OCI-LY7 (cell line): ENCODE results near the gene SULT6B1. TPM values are rescaled to one million over a fixed set of nuclear protein-coding genes. Genes with fewer than 3 reads are reported as not detected.

ENCODE experiments used
- BruUV-seq: library from RNA; stranded (reverse); fragments of 400-500 nt; replicated peaks from 2 replicates; lab custom pipeline; 2021; lab: Mats Ljungman, UMichigan
- CTCF ChIA-PET: fragments of 300-600 bp; sonication (Branson Sonifier 250); formaldehyde crosslinking; loops from one replicate; lab custom pipeline; 2022; ENCODE audit warnings: antibody characterized with exemption; ENCODE audit not compliant: unreplicated experiment; lab: Charles Lee
- POLR2A ChIA-PET: fragments of 300-600 bp; sonication (Branson Sonifier 250); formaldehyde crosslinking; loops from one replicate; lab custom pipeline; 2022; ENCODE audit warnings: antibody characterized with exemption; lab: Charles Lee
- DNase-seq: peaks from one replicate; pipeline ENCODE4 v3.0.0-alpha.2; 2015; ENCODE audit warnings: low spot score
- H2AFZ ChIP-seq: fragments of 200-600 bp; sonication (generic), shearing (Covaris generic); 2 replicates; pipeline ENCODE4 v1.6.1; 2014; ENCODE audit warnings: mild to moderate bottlenecking, antibody characterized with exemption, low read length, moderate library complexity
- H3K27ac ChIP-seq: fragments of 200-600 bp; sonication (generic); 2 replicates; pipeline ENCODE4 v1.5.1; 2014; ENCODE audit warnings: mixed run types, low read depth, mild to moderate bottlenecking, moderate library complexity, low read length, inconsistent platforms; ENCODE audit not compliant: poor library complexity, severe bottlenecking
- H3K36me3 ChIP-seq: fragments of 200-600 bp; sonication (generic); 2 replicates; pipeline ENCODE4 v1.6.1; 2014; ENCODE audit warnings: mild to moderate bottlenecking, antibody characterized with exemption, low read length, moderate library complexity, mixed read lengths; ENCODE audit not compliant: insufficient read depth
- H3K4me1 ChIP-seq: fragments of 200-600 bp; sonication (generic); 2 replicates; pipeline ENCODE4 v1.5.1; 2014; ENCODE audit warnings: mild to moderate bottlenecking, low read length; ENCODE audit not compliant: insufficient read depth, poor library complexity, severe bottlenecking
- H3K4me2 ChIP-seq: fragments of 200-600 bp; sonication (generic); 2 replicates; pipeline ENCODE4 v1.6.1; 2014; ENCODE audit warnings: mild to moderate bottlenecking, low read length
- H3K4me3 ChIP-seq: fragments of 200-600 bp; sonication (generic); 2 replicates; pipeline ENCODE4 v1.5.1; 2014; ENCODE audit warnings: mild to moderate bottlenecking, low read depth, low read length; ENCODE audit not compliant: poor library complexity, severe bottlenecking
- H3K79me2 ChIP-seq: fragments of 200-600 bp; sonication (generic); 2 replicates; pipeline ENCODE4 v1.6.1; 2016; ENCODE audit warnings: low read depth, mild to moderate bottlenecking, low read length, moderate library complexity, mixed read lengths; ENCODE audit not compliant: insufficient read depth
- H3K9me2 ChIP-seq: fragments of 200-600 bp; sonication (generic); 2 replicates; pipeline ENCODE4 v1.6.1; 2016; ENCODE audit warnings: mild to moderate bottlenecking, low read length, mixed read lengths; ENCODE audit not compliant: insufficient read depth
- H3K9me3 ChIP-seq: fragments of 200-600 bp; sonication (generic); 2 replicates; pipeline ENCODE4 v1.6.1; 2014; ENCODE audit warnings: mild to moderate bottlenecking, mixed run types, low read length, mixed read lengths
- H4K20me1 ChIP-seq: fragments of 200-600 bp; sonication (generic); 2 replicates; pipeline ENCODE4 v1.6.1; 2014; ENCODE audit warnings: mild to moderate bottlenecking, antibody characterized with exemption, low read length, moderate library complexity, mixed read lengths; ENCODE audit not compliant: insufficient read depth
- EZH2phosphoT487 ChIP-seq: fragments of 200-600 bp; sonication (generic); IDR thresholded peaks from 2 replicates; pipeline ENCODE4 v1.6.1; 2018; ENCODE audit warnings: low read depth, borderline replicate concordance, mild to moderate bottlenecking, mixed run types, antibody characterized with exemption, low read length, moderate library complexity, mixed read lengths
- intact Hi-C: fragments of 100-400 bp; cut with micrococcal nuclease; formaldehyde crosslinking; loops from one replicate; pipeline ENCODE4 v1.10.0; 2022; ENCODE audit not compliant: unreplicated experiment
- total RNA-seq, 2 experiments: library from RNA; depleted of rRNA in 1 of 2; stranded (reverse); fragments of >200 nt in 1 of 2; shearing (Covaris generic) in 1 of 2; gene quantifications; 2 replicates each; pipeline ENCODE4 v1.2.3, GENCODE V29; 2014 to 2022
- TF ChIP-seq, protein P1 (sequence below): fragments of 200-600 bp; sonication (generic); conservative IDR thresholded peaks from 2 replicates; pipeline ENCODE4 v1.5.1; 2014; ENCODE audit warnings: mild to moderate bottlenecking, antibody characterized with exemption, low read length, moderate library complexity, mixed read lengths

Gene SULT6B1
- total RNA-seq, 2 experiments from 2014 or later: not detected

DNA sequence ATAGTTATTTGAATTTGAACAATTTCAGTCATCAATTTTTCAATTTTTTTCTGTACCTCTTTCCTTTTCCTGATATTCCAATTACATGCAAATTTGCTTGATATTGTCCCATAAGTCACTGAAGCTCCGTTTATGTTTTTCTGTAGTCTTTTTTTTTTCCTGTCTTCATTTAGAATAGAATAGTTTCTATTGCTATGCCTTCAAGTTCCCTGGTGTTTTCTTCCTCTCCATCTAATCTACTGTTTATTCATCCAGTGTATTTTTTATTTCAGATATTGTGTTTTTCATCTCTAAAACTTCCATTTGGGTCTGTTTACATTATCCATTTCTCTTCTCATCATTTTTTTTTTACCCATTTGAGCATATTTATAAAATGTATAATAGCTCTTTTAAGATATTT lies 23.7 kb downstream of the SULT6B1 start:
- Histone ChIP-seq H2AFZ (no peak overlapping the region), H3K36me3 (no peaks in the 10 kb centered on the region), H3K79me2 (no peaks in the 10 kb centered on the region), H3K9me3 (peaks cover 15% of the 10 kb centered on the region), H3K9me2 (no peaks in the 10 kb centered on the region), H4K20me1 (no peaks in the 10 kb centered on the region), H3K4me3 (no peak overlapping the region), H3K27ac (no peak overlapping the region), H3K4me1 (no peaks in the 10 kb centered on the region), H3K4me2 (no peak overlapping the region)
- DNase-seq: no peak
- ChIA-PET CTCF (no interaction called here), POLR2A (interaction anchor here (0.6 to 1.2 kb wide), 5 partner anchors 24 to 756 kb away, joined by 3 to 4 read pairs (median 3); no protein-coding TSS in a partner anchor)
- TF ChIP-seq, protein P1, sequence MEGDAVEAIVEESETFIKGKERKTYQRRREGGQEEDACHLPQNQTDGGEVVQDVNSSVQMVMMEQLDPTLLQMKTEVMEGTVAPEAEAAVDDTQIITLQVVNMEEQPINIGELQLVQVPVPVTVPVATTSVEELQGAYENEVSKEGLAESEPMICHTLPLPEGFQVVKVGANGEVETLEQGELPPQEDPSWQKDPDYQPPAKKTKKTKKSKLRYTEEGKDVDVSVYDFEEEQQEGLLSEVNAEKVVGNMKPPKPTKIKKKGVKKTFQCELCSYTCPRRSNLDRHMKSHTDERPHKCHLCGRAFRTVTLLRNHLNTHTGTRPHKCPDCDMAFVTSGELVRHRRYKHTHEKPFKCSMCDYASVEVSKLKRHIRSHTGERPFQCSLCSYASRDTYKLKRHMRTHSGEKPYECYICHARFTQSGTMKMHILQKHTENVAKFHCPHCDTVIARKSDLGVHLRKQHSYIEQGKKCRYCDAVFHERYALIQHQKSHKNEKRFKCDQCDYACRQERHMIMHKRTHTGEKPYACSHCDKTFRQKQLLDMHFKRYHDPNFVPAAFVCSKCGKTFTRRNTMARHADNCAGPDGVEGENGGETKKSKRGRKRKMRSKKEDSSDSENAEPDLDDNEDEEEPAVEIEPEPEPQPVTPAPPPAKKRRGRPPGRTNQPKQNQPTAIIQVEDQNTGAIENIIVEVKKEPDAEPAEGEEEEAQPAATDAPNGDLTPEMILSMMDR: no peak
- TF ChIP-seq EZH2phosphoT487: no peak
- no TSS peak for BruUV-seq
- intact Hi-C loops: loop anchor here (5.0 to 10.0 kb wide), 4 partner anchors 98 to 713 kb away; no protein-coding TSS in a partner anchor

DNA sequence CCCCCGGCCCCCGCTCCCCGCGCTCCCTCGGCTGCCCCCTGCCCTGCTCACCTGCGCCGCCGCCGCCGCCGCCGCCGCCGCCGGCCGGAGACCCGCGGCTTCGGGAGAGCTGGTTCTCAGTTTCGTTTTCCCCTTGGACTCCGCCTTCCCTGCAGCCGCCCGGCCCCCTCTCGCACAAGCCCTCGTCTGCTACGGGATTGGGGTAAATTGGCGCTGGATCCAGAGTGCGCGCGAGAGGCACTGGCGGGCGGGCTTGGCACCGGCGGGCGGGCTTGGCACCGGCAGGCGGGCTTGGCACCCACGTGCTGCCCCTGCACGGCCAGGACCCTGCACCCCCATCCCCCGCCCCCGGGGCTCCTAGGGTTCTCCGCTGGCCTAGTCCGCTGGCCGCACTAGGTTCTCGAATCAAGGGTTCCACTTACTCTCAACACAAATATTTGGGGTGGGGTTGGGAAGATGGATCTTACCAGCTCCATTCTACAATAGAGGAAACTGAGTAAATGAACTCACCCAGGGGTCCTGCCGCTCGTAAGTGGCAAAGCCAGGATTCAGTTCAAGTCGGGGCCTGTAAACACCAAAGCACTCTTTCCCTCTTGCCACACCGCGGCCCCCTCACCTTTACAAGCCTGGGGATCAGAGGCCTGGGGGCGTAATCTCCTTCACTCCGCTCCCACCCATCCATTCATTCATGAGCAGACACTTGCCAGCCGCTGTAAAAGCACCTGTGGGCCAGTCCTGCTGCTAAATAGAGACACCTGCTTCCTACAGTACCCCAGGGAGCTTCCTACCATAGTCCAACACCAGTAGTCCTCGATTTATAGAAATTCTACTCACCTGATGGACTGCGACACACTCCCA lies 31.4 kb downstream of the SULT6B1 start, which contains the start of gene EIF2AK2:
TSS of gene EIF2AK2 (minus strand) at position 124 of the 858 bp plus-strand sequence. CDS start 9,174 bp downstream, outside the sequence.
- Histone ChIP-seq H3K4me3 (peak within 1 kb of the TSS; percentile 72), H3K9me3 (no peaks in the 10 kb centered on the region), H3K4me2 (peak within 1 kb of the TSS; percentile 79), H3K9me2 (no peaks in the 10 kb centered on the region), H3K36me3 (no peaks in the 10 kb centered on the region), H3K4me1 (peaks cover 21% of the 10 kb centered on the region), H4K20me1 (no peaks in the 10 kb centered on the region), H3K79me2 (no peaks in the 10 kb centered on the region), H2AFZ (peak within 1 kb of the TSS; percentile 93), H3K27ac (no peak within 1 kb of the TSS)
- ChIA-PET POLR2A (interaction anchor here (0.6 to 0.7 kb wide), 2 partner anchors 167 to 1439 kb away, joined by 3 read pairs; no protein-coding TSS in a partner anchor), CTCF (no interaction called here)
- intact Hi-C loops: no loop called here
- no TSS peak for BruUV-seq
- TF ChIP-seq, protein P1: no peak
- no peak for TF ChIP-seq EZH2phosphoT487
- peak; percentile 58 for DNase-seq
